Fibroblast of pulmonary artery (primary cell): ENCODE data around the gene CLEC4G.

Experiments
- DNase-seq: peaks from one replicate; pipeline ENCODE4 v3.0.0-alpha.2; 2010; ENCODE audit warnings: low read depth
- H3K4me3 ChIP-seq: replicated peaks from 2 replicates; pipeline ENCODE4 v1.5.1; 2011; ENCODE audit warnings: low read depth, mild to moderate bottlenecking, control low read depth, low read length, moderate library complexity
- CTCF ChIP-seq: IDR thresholded peaks from 2 replicates; pipeline ENCODE4 v1.5.1; 2011; ENCODE audit warnings: mild to moderate bottlenecking, control low read depth, low read length, inconsistent platforms; ENCODE audit errors: missing control alignments

Gene CLEC4G

GRCh38 chr19:7734220-7735203, 2.6 kb upstream of the CLEC4G start:
- no peak overlapping the region for H3K4me3 ChIP-seq
- no peak for TF ChIP-seq CTCF
- peak; percentile 46 for DNase-seq

- H3K4me3 ChIP-seq: no peak overlapping the region
- no peak for TF ChIP-seq CTCF
- DNase-seq: no peak
Observed at GRCh38 chr19:7733376-7733775, 1.5 kb upstream of the CLEC4G start.

GRCh38 chr19:7731615-7732014, 295 bp downstream of the CLEC4G start:
- no peak overlapping the region for H3K4me3 ChIP-seq
- TF ChIP-seq CTCF: no peak
- no peak for DNase-seq

GRCh38 chr19:7731218-7731595, 703 bp downstream of the CLEC4G start:
- no peak overlapping the region for H3K4me3 ChIP-seq
- no peak for DNase-seq
- no peak for TF ChIP-seq CTCF

GRCh38 chr19:7730286-7731217, 1.4 kb downstream of the CLEC4G start:
- DNase-seq: no peak
- H3K4me3 ChIP-seq: no peak overlapping the region
- no peak for TF ChIP-seq CTCF

- no peak for DNase-seq
- no peak overlapping the region for H3K4me3 ChIP-seq
- no peak for TF ChIP-seq CTCF
Observed at GRCh38 chr19:7729831-7730285, 2.1 kb downstream of the CLEC4G start.
